Hematopoietic multipotent progenitor cell (in vitro differentiated cells): ENCODE data around the gene DHCR7. TPM values are rescaled to one million over a fixed set of nuclear protein-coding genes. Genes with fewer than 3 reads are reported as not detected.

Experiments used
- DNase-seq, 3 donors: peaks; one replicate each; pipeline ENCODE4 v3.0.0-alpha.2; 2011 to 2015; ENCODE audit warnings: low read depth in 2 of 3, low spot score in 2 of 3
- total RNA-seq: library from RNA; depleted of rRNA; stranded (reverse); fragments of >200 nt; gene quantifications from one replicate; pipeline ENCODE4 v1.2.3, GENCODE V29; 2012

DHCR7 gene
- total RNA-seq, 1 donor, result 40.9 TPM

DNA sequence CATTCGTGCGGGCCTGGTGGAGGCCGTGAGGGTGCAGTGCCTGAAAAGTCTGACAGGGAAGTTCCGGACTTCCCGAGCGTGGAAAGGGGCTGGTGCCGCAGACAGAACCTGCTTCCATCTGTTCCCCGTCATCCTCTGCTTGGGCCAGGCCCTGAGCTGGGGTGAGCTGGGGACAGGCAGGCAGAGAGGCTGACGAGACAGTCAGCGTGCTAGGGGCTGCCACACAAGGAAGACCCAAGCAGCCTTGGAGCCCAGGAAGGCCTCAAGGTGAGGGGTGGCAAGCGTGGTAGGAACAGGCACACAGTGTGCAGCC lies 30.3 kb upstream of the DHCR7 start:
- no peak for DNase-seq

DNA sequence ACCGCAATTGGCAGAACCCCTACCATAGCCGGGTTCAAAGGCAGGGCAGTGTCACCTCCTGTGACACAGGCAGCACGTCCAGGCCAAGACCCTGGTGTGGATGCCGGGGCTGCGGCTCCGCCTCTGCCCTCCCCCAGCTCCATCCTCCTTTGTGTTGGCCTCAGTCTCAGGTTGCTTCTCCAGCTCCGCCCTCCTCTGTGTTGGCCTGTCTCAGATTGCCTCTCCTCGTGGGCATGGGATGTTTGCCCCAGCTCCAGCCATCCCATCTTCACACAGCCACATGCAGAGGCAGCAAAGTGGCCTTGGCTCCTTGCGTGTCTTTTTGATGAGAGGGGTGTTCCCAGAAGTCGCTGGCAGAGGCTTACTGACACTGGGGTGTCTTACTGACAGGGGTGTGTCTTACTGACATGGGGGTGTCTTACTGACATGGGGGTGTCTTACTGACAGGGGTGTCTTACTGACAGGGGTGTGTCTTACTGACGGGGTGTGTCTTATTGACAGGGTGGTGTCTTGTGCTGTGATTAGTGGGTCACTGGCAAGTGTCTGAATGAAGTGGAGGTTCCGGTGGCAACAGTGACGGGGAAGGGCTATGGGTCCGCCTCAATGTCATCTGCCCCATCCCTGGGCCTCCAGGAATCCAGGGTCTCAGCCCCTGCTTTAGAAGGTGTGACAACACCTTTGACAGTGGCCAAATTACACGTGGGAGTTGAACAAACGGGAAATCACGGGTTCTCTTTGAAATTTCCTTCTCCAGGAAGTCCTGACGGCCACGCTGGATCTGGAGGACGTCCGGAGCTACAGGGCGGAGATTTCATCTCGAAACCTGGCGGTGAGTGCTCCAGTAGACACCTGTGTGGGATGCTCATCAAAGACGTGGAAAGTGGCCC lies 29.7 kb upstream of the DHCR7 start:
- DNase-seq, result no peak

GRCh38 chr11:71476926-71477640 lies 28.9 kb upstream of the DHCR7 start:
- DNase-seq, result no peak

- DNase-seq, result no peak
Observed at GRCh38 chr11:71476031-71476430, 27.8 kb upstream of the DHCR7 start.

DNA sequence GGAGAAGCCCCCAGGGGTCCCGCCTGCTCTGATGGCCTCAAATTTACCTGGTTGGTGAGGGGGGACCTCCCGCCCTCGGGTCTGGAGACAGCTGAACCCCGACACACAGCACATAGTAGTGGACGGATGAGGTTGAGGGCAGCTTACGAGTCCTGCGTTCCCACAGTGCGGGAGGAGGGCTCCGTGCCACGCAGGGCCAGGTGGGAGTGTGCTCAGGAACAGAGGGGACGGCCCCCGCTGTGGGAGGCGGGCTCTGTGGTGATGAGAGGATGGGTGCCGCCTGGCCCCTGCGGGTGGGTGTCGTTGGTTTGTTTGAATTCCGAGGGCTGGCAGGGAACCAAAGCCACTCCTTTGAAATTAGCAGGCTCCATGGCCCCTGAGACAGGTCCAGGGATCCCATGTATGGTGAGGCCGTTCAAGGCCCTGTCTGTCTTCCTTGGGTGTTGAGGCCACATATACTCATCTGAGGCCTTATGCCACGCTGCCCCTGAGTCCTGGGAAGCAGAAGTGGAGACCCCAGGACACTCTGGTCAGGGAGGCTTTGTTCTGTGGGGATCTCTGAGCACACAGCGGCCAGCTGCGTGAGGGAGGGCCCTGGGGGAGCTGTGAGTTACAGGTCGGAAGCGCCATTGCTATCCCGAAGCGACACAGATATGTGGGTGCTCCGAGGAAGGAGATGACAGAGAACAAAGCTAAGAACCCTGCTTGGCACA lies 26.7 kb upstream of the DHCR7 start:
- no peak for DNase-seq

DNA sequence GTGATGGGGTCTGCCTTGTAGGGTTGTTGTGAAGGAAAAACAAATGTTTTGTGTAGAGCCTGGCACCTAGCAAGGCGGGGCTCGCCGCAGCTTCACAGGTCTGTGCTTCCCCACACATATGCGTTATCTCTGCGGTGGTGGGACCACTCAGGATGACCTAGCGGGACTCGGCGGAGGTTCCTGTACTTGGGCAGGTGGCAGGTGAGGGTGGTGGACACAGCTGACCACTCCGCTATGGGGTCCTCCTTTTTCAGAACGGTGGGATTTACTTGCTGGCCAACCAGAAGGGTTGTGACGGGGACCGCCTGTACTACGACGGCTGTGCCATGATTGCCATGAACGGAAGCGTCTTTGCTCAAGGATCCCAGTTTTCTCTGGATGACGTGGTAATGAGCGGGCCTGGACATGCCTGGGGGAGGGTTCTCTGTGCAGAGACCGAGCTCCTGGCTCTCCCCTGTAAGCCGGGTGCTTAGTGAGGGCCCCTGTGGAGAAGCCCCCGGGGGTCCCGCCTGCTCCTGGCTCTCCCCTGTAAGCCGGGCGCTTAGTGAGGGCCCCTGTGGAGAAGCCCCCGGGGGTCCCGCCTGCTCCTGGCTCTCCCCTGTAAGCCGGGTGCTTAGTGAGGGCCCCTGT lies 26.1 kb upstream of the DHCR7 start:
- DNase-seq, result no peak

DNA sequence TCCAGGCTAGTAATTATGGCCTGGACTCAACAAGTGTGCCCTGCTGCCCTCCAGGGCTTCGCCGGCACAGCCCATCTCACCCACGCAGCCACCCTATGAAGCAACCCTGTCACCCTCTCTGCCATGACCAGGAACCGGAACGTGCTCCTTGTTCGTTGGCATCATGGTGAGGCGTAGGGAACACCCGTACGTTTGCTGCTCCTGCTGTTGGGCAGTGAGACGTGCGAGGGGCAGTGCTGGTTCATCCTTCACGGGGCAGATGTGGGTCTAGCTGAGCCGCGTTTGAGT lies 25.5 kb upstream of the DHCR7 start:
- DNase-seq, result no peak

- DNase-seq, result no peak
Observed at GRCh38 chr11:71472941-71473792, 25.0 kb upstream of the DHCR7 start.

DNA sequence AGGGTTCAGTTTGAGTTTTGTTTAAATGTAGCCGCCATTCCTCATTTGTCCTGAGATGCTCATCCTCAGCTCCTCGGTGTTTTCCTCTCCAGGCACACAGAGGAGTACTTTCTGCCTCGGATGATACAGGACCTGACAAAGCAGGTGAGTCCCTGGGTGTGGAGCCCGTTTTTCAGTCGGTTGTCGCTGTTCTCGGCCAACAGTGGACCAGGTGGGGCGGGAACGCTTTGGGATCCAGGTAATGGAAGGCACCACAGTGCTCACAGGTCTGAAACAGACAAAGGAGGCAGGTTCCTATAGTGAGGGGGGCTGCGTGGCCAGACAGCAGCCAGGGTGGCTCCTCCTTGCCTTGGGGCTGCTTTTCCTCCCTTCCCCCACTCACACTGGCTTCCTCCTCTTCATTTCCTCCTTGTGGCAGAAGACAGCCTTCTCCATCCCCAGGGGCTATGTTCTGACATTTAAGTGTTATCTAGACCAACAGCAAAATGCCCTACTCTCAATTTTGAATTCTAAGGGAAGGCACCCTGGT lies 24.2 kb upstream of the DHCR7 start:
- DNase-seq, result no peak

DNA sequence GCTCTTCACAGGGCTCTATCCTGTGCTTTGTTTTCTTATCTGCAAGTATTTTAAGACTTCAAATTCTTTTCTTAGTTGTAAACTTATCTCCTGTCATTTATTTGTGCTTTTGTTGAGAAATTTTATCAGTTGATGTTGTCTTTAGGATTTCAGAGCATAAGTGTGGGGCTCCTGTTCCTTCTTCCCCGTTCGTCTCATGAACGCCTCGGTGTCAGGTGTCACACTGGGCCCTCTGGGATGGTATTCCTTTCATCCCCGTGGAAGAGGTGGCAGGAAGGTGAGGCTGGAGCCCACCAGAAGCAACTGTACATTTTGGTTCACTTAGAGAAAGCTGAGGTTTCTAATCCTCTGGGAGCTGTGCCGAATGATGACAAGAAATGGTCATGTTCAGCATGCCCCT lies 22.8 kb upstream of the DHCR7 start:
- DNase-seq, result no peak

GRCh38 chr11:71467164-71467563 lies 19.0 kb upstream of the DHCR7 start:
- no peak for DNase-seq

DNA sequence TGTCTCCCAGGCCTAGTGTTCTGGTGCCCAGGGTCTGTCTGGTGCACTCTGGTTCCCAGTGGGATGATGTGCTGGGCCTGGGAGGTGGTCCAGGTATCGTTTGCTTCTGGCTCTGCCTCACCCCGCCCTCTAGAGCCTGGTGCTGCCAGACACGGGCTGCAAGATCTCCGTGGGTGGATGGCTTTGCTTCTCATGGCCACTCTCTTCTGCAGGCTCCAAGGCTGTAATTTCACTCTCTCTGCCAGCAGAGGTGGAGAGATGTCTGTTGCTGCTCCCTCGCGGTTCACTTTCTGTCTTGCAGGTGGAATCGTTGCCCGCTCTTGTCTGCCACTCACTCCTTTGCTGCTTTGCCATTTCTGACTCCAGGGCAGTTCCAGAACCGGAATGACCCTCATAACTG lies 18.2 kb upstream of the DHCR7 start:
- no peak for DNase-seq

DNA sequence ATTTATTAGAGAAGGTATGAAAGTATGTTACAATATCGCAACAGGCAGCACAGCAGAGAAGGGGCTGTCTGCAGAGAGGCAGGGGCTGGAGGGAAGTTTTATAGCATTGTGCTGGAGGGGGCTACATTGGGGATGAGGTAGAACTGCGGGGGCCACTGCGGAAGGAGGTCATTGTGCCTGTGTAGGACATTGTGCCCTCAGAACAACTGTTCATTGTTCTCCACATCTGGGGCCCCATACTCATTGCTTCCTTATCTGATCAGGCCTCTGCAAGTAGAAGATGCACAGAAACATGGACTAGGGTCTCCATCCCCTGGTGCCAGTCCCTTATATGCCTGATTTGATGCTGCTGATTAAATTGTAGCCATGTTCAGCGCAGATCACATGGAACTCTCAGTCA lies 16.9 kb upstream of the DHCR7 start:
- no peak for DNase-seq

GRCh38 chr11:71463331-71464211 lies 15.4 kb upstream of the DHCR7 start:
- no peak for DNase-seq

- DNase-seq, result no peak
Observed at GRCh38 chr11:71462726-71463125, 14.5 kb upstream of the DHCR7 start.

- DNase-seq, result no peak
Observed at GRCh38 chr11:71461696-71462095, 13.5 kb upstream of the DHCR7 start.

- no peak for DNase-seq
Observed at GRCh38 chr11:71459767-71460320, 11.7 kb upstream of the DHCR7 start.

GRCh38 chr11:71459076-71459766 lies 11.0 kb upstream of the DHCR7 start:
- no peak for DNase-seq
